ENCODE results near the gene ROBO1.

GRCh38 chr3:79052054-79052681, 715.6 kb downstream of the ROBO1 start:
- TF ChIP-seq FOXM1 (IDR thresholded peaks at IDR 0.05; ENCODE audit: borderline replicate concordance) (no peak), FOXK2 (IDR thresholded peaks at IDR 0.05) (no peak)
